ENCODE data around the gene SPAG8. TPM values are rescaled to one million over a fixed set of nuclear protein-coding genes. Genes with fewer than 3 reads are reported as not detected.

The SPAG8 gene
- total RNA-seq, 3 donors from 2014 or later = 1.1 to 2.2 (median 1.3) TPM

GRCh38 chr9:35792024-35792813, 19.8 kb downstream of the SPAG8 start:
- TF ChIP-seq POLR2A (IDR thresholded peaks at IDR 0.05) (no peak), POLR2AphosphoS5 (IDR thresholded peaks at IDR 0.05) (no peak)
- TF ChIP-seq, protein P1, sequence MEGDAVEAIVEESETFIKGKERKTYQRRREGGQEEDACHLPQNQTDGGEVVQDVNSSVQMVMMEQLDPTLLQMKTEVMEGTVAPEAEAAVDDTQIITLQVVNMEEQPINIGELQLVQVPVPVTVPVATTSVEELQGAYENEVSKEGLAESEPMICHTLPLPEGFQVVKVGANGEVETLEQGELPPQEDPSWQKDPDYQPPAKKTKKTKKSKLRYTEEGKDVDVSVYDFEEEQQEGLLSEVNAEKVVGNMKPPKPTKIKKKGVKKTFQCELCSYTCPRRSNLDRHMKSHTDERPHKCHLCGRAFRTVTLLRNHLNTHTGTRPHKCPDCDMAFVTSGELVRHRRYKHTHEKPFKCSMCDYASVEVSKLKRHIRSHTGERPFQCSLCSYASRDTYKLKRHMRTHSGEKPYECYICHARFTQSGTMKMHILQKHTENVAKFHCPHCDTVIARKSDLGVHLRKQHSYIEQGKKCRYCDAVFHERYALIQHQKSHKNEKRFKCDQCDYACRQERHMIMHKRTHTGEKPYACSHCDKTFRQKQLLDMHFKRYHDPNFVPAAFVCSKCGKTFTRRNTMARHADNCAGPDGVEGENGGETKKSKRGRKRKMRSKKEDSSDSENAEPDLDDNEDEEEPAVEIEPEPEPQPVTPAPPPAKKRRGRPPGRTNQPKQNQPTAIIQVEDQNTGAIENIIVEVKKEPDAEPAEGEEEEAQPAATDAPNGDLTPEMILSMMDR (IDR thresholded peaks at IDR 0.05) = no peak
- intact Hi-C loops (cut with DNase I; ENCODE audit: low total_unique reads) = loop anchor here (5.0 kb wide), 1 partner anchor 95 kb away; no protein-coding TSS in a partner anchor
- Histone ChIP-seq H3K36me3 (no peaks in the 10 kb centered on the region), H3K9me3 (no peaks in the 10 kb centered on the region), H3K4me3 (peak overlapping the region; percentile 56 to 81 (median 56)), H3K4me1 (peaks cover 0 to 4% of the 10 kb centered on the region in 2 donors), H3K27me3 (no peaks in the 10 kb centered on the region), H3K27ac (peak overlapping the region; percentile 52 to 91)
- no peak for DNase-seq (ENCODE audit: low spot score in 2 of 2)

GRCh38 chr9:35791297-35791921, 20.7 kb downstream of the SPAG8 start, which contains the start of gene NPR2:
NPR2 (plus strand) TSS chr9:35791591; CDS start chr9:35792409, 818 bp downstream.
- no peak for DNase-seq (ENCODE audit: low spot score in 2 of 2)
- Histone ChIP-seq H3K27ac (peak within 1 kb of the TSS; percentile 54 to 91), H3K4me1 (peaks cover 0 to 4% of the 10 kb centered on the region in 2 donors), H3K4me3 (peak within 1 kb of the TSS; percentile 56 to 81 (median 56)), H3K36me3 (no peaks in the 10 kb centered on the region), H3K9me3 (no peaks in the 10 kb centered on the region), H3K27me3 (no peaks in the 10 kb centered on the region)
- intact Hi-C loops (cut with DNase I; ENCODE audit: low total_unique reads) = loop anchor here (5.0 kb wide), 1 partner anchor 96 kb away; no protein-coding TSS in a partner anchor
- no peak for TF ChIP-seq POLR2AphosphoS5 (IDR thresholded peaks at IDR 0.05)
- TF ChIP-seq, protein P1 (IDR thresholded peaks at IDR 0.05) = no peak
- no peak for TF ChIP-seq POLR2A (IDR thresholded peaks at IDR 0.05)

- Histone ChIP-seq H3K27ac (peak overlapping the region; percentile 54 to 91), H3K4me1 (peaks cover 0 to 4% of the 10 kb centered on the region in 2 donors), H3K36me3 (no peaks in the 10 kb centered on the region), H3K4me3 (peak overlapping the region; percentile 56 to 81 (median 56)), H3K27me3 (no peaks in the 10 kb centered on the region), H3K9me3 (no peaks in the 10 kb centered on the region)
- peak; percentile 61 for DNase-seq (ENCODE audit: low spot score in 2 of 2)
- intact Hi-C loops (cut with DNase I; ENCODE audit: low total_unique reads) = loop anchor here (5.0 kb wide), 1 partner anchor 97 kb away; no protein-coding TSS in a partner anchor
- TF ChIP-seq POLR2A (IDR thresholded peaks at IDR 0.05) (no peak), POLR2AphosphoS5 (IDR thresholded peaks at IDR 0.05) (peak in 1 of 3 donors; percentile 36)
- TF ChIP-seq, protein P1 (IDR thresholded peaks at IDR 0.05) = peak; percentile 67 to 93 (median 92)
These were observed 21.4 kb downstream of the SPAG8 start for GRCh38 chr9:35790385-35791296.

- no peaks in the 10 kb centered on the region for H3K36me3 ChIP-seq
- TF ChIP-seq POLR2A (IDR thresholded peaks at IDR 0.05) (no peak), POLR2AphosphoS5 (IDR thresholded peaks at IDR 0.05) (no peak)
- TF ChIP-seq, protein P1 (IDR thresholded peaks at IDR 0.05) = no peak
- peaks cover 0 to 4% of the 10 kb centered on the region in 2 donors for H3K4me1 ChIP-seq
- intact Hi-C loops (cut with DNase I; ENCODE audit: low total_unique reads) = loop anchor here (5.0 kb wide), 1 partner anchor 97 kb away; no protein-coding TSS in a partner anchor
- no peaks in the 10 kb centered on the region for H3K9me3 ChIP-seq
- H3K27me3 ChIP-seq = no peaks in the 10 kb centered on the region
- peak overlapping the region in 1 of 2 donors; percentile 91 for H3K27ac ChIP-seq
- no peak overlapping the region for H3K4me3 ChIP-seq
- DNase-seq (ENCODE audit: low spot score in 2 of 2) = no peak
These were observed 22.1 kb downstream of the SPAG8 start for GRCh38 chr9:35790025-35790384.

Data from breast epithelium (tissue), 4 donors.